RWPE2 (cell line): Measurements from ENCODE around the gene SLIT3.

Experiments used
- ATAC-seq: fragments of 200-7000 bp; cut with Tn5 transposase; 3 replicates; pipeline ENCODE4 v1.9.1; 2021; ENCODE audit warnings: low read depth
- DNase-seq: peaks from one replicate; pipeline ENCODE4 v3.0.0-alpha.2; 2020; ENCODE audit warnings: low spot score
- H3K27ac ChIP-seq: fragments of 450-650 bp; 2 replicates; pipeline ENCODE4 v1.5.1; 2017; ENCODE audit warnings: mild to moderate bottlenecking; ENCODE audit not compliant: poor library complexity, severe bottlenecking
- H3K27me3 ChIP-seq: fragments of 250-450 bp; sonication (Bioruptor Pico); 2 replicates; pipeline ENCODE4 v1.5.1; 2021; ENCODE audit warnings: mild to moderate bottlenecking, moderate library complexity; ENCODE audit not compliant: insufficient read depth, poor library complexity, severe bottlenecking
- H3K36me3 ChIP-seq: fragments of 250-450 bp; sonication (Bioruptor Pico); 2 replicates; pipeline ENCODE4 v1.5.1; 2020; ENCODE audit warnings: low read depth, mild to moderate bottlenecking, moderate library complexity
- H3K4me1 ChIP-seq: fragments of 250-450 bp; sonication (Bioruptor Pico); 2 replicates; pipeline ENCODE4 v1.5.1; 2021; ENCODE audit warnings: mild to moderate bottlenecking, moderate library complexity; ENCODE audit not compliant: insufficient read depth, poor library complexity, severe bottlenecking
- H3K4me3 ChIP-seq: fragments of 250-450 bp; sonication (Bioruptor Pico); 2 replicates; pipeline ENCODE4 v1.5.1; 2021; ENCODE audit warnings: mild to moderate bottlenecking, moderate library complexity; ENCODE audit not compliant: severe bottlenecking
- H3K9me3 ChIP-seq: fragments of 250-450 bp; sonication (Bioruptor Pico); 2 replicates; pipeline ENCODE4 v1.5.1; 2021; ENCODE audit warnings: mild to moderate bottlenecking, moderate library complexity; ENCODE audit not compliant: severe bottlenecking
- TF ChIP-seq, protein P1 (sequence below): fragments of 450-650 bp; IDR thresholded peaks from one replicate; pipeline ENCODE4 v1.5.1; 2017; ENCODE audit warnings: mild to moderate bottlenecking, moderate library complexity; ENCODE audit not compliant: poor library complexity, severe bottlenecking

SLIT3 gene

DNA sequence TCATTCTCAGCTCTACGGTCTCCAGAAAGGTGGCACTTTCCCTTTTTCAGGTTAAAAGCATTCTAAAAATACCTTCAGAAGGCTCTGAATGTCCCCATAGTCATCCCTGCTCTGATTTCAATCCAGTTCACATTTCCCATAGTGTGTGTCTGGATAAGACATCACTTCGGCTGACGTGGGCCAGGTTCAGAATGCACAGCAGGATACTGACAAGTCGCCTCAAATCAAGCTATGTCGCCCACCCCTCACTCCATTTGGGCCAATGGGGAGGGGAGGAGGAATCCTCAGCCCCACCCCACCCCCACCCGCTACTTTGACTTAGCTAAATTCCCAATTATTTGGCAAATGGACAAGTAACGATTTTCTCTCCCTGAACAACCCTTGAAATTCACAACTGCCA, 148.0 kb downstream of the SLIT3 start:
- TF ChIP-seq, protein P1, sequence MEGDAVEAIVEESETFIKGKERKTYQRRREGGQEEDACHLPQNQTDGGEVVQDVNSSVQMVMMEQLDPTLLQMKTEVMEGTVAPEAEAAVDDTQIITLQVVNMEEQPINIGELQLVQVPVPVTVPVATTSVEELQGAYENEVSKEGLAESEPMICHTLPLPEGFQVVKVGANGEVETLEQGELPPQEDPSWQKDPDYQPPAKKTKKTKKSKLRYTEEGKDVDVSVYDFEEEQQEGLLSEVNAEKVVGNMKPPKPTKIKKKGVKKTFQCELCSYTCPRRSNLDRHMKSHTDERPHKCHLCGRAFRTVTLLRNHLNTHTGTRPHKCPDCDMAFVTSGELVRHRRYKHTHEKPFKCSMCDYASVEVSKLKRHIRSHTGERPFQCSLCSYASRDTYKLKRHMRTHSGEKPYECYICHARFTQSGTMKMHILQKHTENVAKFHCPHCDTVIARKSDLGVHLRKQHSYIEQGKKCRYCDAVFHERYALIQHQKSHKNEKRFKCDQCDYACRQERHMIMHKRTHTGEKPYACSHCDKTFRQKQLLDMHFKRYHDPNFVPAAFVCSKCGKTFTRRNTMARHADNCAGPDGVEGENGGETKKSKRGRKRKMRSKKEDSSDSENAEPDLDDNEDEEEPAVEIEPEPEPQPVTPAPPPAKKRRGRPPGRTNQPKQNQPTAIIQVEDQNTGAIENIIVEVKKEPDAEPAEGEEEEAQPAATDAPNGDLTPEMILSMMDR: no peak

DNA sequence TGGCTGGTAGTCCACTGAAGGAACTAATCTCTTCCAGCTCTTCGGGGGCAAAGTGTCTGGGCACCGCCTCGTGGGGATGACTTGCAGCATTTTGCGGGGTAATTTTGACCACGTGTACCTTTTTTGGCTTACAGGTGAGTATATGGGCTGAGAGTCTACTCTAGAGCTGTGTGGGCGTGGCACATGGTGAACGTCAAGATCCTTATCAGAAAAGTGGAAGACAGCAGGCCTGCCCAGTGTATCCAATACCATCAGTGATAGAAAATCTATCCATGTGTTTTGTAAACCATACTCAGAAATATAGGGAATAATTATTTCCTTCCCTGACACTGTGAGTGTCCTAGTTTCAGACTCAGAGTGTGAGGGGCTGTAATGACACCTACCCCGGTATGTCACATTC, 148.5 kb downstream of the SLIT3 start:
- H3K4me1 ChIP-seq: no peaks in the 10 kb centered on the region
- TF ChIP-seq, protein P1: no peak
- ATAC-seq (no peak), DNase-seq (no peak)
- no peak overlapping the region for H3K4me3 ChIP-seq
- H3K9me3 ChIP-seq: no peaks in the 10 kb centered on the region
- H3K27me3 ChIP-seq: no peaks in the 10 kb centered on the region
- H3K27ac ChIP-seq: no peak overlapping the region
- no peaks in the 10 kb centered on the region for H3K36me3 ChIP-seq

More for the DNA sequence above, 148.0 kb downstream of the SLIT3 start:
- Histone ChIP-seq H3K27me3 (no peaks in the 10 kb centered on the region), H3K4me1 (no peaks in the 10 kb centered on the region), H3K27ac (no peak overlapping the region), H3K9me3 (no peaks in the 10 kb centered on the region), H3K36me3 (no peaks in the 10 kb centered on the region), H3K4me3 (no peak overlapping the region)
- no peak for ATAC-seq
- no peak for DNase-seq

DNA sequence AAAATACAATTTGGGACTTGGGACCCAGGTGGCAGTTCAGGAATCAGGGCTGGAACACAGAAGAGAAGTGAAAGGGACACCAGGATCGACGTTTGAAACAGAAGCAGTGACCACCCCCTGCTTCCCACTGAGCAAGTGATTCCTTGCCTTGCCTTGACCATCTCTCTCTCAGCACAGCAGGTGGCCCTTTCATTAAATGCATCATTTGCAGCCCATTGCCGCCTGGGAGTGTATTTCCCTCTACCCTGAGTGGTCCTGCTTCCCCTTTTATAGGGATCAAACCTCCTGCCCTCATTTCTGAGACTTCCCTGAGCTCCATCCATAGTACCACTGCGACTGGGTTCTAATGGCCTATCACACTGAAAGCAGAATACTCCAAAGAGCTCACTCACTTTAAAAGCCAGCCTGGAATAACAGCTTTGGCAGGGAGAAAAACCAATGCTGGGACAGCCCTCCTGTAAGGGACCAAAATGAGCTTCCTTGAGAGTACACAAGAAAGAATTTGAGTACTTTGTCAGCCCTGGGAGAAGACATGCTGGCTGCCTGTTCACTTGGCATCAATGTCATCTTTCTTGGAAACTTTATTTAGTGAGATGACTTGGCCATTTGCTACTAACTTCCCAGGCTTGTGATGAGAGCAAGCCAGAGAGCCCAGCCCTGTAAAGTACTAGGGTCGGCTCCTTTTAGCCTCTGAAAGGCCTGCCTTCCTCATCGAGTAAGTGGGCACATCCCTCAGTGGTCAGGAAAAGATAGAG, 149.7 kb downstream of the SLIT3 start:
- ATAC-seq: no peak
- no peaks in the 10 kb centered on the region for H3K4me1 ChIP-seq
- no peaks in the 10 kb centered on the region for H3K36me3 ChIP-seq
- H3K27ac ChIP-seq: no peak overlapping the region
- DNase-seq: no peak
- H3K9me3 ChIP-seq: no peaks in the 10 kb centered on the region
- TF ChIP-seq, protein P1: no peak
- no peak overlapping the region for H3K4me3 ChIP-seq
- no peaks in the 10 kb centered on the region for H3K27me3 ChIP-seq

DNA sequence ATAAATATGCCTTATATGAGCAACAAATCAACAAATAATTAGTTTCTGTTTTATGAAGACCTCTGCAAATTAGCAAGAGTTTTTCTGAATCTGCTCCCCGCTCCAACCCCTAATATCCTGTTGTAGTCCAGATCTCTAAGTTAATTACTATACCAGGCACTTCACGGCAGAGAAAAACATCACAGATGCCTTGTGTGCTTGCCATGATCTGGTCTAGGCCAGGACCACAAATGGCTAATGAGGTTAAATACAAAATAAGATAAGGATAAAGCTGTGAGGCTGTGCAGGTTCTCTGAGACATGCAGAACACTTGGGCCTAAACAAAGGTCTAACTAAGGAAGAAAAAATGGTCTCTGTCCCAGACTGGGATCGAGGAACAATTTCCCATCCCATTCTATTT, 150.8 kb downstream of the SLIT3 start:
- no peak for ATAC-seq
- H3K27me3 ChIP-seq: no peaks in the 10 kb centered on the region

DNA sequence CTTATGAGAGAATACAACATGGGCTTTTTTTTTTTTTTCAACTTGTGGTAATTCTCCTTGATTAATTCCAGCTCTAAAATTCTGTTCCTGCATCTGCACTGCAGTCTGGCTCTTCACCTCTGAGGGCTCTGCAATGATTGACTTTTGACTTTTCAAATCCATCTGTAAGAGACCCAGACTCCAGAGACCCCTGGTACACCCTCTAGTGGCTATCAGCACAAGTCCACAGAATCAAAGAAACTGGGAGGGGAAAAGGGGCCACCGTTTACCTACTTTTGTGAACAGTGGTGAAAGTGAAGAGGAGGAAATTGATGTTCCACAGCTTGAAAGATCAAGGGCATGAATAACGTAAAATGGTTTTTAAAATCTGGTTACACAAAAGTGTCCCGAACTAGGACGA, 151.6 kb downstream of the SLIT3 start:
- Histone ChIP-seq H3K4me3 (no peak overlapping the region), H3K27me3 (no peaks in the 10 kb centered on the region), H3K9me3 (no peaks in the 10 kb centered on the region), H3K27ac (no peak overlapping the region), H3K36me3 (no peaks in the 10 kb centered on the region), H3K4me1 (no peaks in the 10 kb centered on the region)
- no peak for DNase-seq
- ATAC-seq: no peak
- TF ChIP-seq, protein P1: peak; percentile 41

More for the DNA sequence above, 150.8 kb downstream of the SLIT3 start:
- Histone ChIP-seq H3K27ac (no peak overlapping the region), H3K4me1 (no peaks in the 10 kb centered on the region), H3K4me3 (no peak overlapping the region), H3K36me3 (no peaks in the 10 kb centered on the region), H3K9me3 (no peaks in the 10 kb centered on the region)
- DNase-seq: no peak
- TF ChIP-seq, protein P1: no peak
